Chondrocyte (in vitro differentiated cells): ENCODE measurements around the gene KLHDC1. TPM values are rescaled to one million over a fixed set of nuclear protein-coding genes. Genes with fewer than 3 reads are reported as not detected.
"Not testable (repeated sequence)": the region's sequence is repeated elsewhere in the genome, so short reads cannot be mapped to it uniquely, and the experiment has no call there.

Experiments used
- DNase-seq: peaks from one replicate; pipeline ENCODE4 v3.0.0; 2021; ENCODE audit warnings: mixed read lengths, low spot score
- H3K27ac Mint-ChIP-seq: one replicate; pipeline ENCODE4 v1.8.0; 2021; ENCODE audit warnings: mild to moderate bottlenecking, moderate library complexity, mixed read lengths; ENCODE audit not compliant: unreplicated experiment
- H3K27me3 Mint-ChIP-seq: 2 replicates; pipeline ENCODE4 v1.8.0; 2021; ENCODE audit warnings: low read depth, mixed read lengths
- H3K36me3 Mint-ChIP-seq: 2 replicates; pipeline ENCODE4 v1.8.0; 2021; ENCODE audit warnings: low read depth, mixed read lengths
- H3K4me1 Mint-ChIP-seq: 2 replicates; pipeline ENCODE4 v1.8.0; 2021; ENCODE audit warnings: low read depth, mild to moderate bottlenecking, mixed read lengths
- H3K4me3 Mint-ChIP-seq: one replicate; pipeline ENCODE4 v1.8.0; 2021; ENCODE audit warnings: mild to moderate bottlenecking, moderate library complexity, mixed read lengths; ENCODE audit not compliant: unreplicated experiment
- H3K9me3 Mint-ChIP-seq: 2 replicates; pipeline ENCODE4 v1.8.0; 2021; ENCODE audit warnings: low read depth, mixed read lengths
- total RNA-seq: library from RNA; stranded (reverse); gene quantifications from 3 replicates; pipeline ENCODE4 v1.2.1, GENCODE V29; 2021
- TF ChIP-seq, protein P1 (sequence below): fragments of 200-600 bp; sonication (generic); IDR thresholded peaks from 2 replicates; pipeline ENCODE4 v1.5.0; 2021; ENCODE audit warnings: antibody characterized with exemption, mild to moderate bottlenecking, moderate library complexity

Gene KLHDC1
- total RNA-seq, 1 donor from 2014 or later: 4.5 TPM

DNA sequence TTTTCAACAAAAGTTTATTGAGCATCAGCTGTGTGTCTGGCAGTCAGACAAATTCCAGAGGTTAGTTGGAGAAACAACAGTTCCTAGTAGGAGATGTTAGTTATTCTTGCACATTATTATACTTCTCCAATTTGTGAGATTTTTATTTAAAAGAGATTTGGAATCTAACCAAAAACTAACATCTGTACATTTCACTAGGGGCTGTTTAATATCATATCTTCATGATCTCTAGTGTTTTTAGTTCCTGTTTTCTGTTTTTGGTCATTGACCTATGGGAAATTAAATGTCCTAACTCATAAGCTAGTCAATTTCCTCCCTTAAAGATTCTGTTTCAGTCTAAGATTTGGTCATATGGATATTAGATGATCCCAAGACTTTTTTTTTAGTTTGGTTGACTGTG lies 40.9 kb downstream of the KLHDC1 start:
- no peaks in the 10 kb centered on the region for H3K27me3 Mint-ChIP-seq
- TF ChIP-seq, protein P1, sequence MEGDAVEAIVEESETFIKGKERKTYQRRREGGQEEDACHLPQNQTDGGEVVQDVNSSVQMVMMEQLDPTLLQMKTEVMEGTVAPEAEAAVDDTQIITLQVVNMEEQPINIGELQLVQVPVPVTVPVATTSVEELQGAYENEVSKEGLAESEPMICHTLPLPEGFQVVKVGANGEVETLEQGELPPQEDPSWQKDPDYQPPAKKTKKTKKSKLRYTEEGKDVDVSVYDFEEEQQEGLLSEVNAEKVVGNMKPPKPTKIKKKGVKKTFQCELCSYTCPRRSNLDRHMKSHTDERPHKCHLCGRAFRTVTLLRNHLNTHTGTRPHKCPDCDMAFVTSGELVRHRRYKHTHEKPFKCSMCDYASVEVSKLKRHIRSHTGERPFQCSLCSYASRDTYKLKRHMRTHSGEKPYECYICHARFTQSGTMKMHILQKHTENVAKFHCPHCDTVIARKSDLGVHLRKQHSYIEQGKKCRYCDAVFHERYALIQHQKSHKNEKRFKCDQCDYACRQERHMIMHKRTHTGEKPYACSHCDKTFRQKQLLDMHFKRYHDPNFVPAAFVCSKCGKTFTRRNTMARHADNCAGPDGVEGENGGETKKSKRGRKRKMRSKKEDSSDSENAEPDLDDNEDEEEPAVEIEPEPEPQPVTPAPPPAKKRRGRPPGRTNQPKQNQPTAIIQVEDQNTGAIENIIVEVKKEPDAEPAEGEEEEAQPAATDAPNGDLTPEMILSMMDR: no peak
- no peak overlapping the region for H3K4me3 Mint-ChIP-seq
- no peak overlapping the region for H3K27ac Mint-ChIP-seq
- no peaks in the 10 kb centered on the region for H3K9me3 Mint-ChIP-seq
- peaks cover 15% of the 10 kb centered on the region for H3K36me3 Mint-ChIP-seq
- DNase-seq: no peak
- H3K4me1 Mint-ChIP-seq: no peaks in the 10 kb centered on the region

DNA sequence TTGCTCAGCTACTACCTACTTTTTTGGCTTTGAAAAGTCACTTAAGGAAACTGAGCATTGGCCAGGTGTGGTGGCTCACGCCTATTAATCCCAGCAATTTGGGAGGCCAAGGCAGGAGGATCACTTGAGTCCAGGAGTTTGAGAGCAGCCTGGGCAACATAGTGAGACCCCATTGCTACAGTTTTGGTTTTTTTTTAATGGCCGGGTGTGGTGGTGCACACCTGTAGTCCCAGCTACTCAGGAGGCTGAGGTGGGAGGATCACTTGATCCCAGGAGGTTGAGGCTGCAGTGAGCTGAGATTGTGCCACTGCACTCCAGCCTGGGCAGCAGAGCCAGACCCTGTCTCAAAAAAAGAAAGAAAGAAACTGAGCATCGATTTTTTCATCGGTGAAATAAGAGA lies 42.7 kb downstream of the KLHDC1 start:
- DNase-seq, H3K4me3 Mint-ChIP-seq, H3K9me3 Mint-ChIP-seq, H3K4me1 Mint-ChIP-seq, H3K27me3 Mint-ChIP-seq, H3K27ac Mint-ChIP-seq: not testable (repeated sequence)
- peaks cover 13% of the 10 kb centered on the region for H3K36me3 Mint-ChIP-seq

DNA sequence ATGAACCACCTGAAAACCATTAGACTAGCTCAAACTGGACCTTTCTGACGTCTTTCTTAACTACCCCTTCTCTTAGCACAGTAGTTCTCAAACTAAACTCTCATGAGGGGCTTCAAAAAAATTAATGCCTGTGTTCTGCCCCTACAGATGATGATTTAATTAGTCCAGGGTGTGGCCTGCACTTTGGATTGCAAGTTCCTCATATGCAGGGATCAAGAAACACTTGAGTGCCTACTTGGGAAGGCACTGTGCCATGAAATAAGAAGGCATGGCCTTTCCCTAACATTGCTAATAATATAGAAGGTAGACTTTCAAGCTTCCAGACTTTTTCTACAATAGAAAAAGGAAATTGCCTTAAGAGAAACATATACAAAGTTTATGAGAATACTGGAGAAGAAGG lies 52.3 kb downstream of the KLHDC1 start:
- Mint-ChIP-seq H3K9me3 (no peaks in the 10 kb centered on the region), H3K4me1 (no peaks in the 10 kb centered on the region), H3K36me3 (peaks cover 30% of the 10 kb centered on the region), H3K27ac (no peak overlapping the region), H3K27me3 (no peaks in the 10 kb centered on the region), H3K4me3 (no peak overlapping the region)
- DNase-seq: no peak
- TF ChIP-seq, protein P1: no peak

DNA sequence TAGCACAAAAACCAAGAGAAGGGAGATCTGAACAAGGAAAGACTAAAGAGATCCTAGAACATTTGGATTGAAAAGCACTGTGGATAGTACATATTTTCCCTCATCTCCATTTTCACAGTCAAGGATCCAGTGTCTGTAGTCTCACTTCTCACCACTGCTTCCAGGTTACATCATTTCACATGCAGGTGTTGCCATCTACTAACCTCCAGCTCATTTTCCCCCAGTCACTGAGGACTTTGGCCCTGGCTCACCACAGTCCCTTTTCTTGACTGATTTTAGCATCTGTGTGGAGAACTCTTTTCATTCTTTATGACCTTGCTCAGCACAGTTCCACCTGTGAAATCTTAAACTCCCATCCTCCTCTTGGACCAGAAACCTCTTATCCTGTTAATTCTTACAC lies 53.6 kb downstream of the KLHDC1 start:
- H3K9me3 Mint-ChIP-seq, H3K27me3 Mint-ChIP-seq, DNase-seq, H3K4me3 Mint-ChIP-seq, H3K27ac Mint-ChIP-seq, H3K4me1 Mint-ChIP-seq: not testable (repeated sequence)
- H3K36me3 Mint-ChIP-seq: peaks cover 29% of the 10 kb centered on the region

DNA sequence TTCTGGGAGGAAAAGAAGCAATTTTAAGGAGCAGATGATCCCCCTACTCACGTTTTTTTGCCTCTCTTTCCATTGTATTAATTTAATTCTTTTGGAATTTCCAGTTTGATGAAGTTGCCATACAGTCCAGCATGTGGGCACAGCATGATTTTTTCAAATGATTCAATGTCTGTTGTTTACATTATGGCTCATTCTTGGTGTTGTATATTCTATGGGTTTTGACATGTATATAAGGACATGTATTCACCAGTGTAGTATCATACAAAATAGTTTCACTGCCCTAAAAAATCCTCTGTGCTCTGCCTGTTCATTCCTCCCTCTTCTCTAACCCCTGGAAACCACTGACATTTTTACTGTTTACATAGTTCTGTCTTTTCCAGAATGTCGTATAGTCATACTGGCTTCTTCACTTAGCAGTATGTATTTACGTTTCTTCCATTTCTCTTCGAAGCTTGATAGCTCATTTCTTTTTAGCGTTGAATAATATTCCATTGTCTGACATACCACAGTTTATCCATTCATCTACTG lies 61.7 kb downstream of the KLHDC1 start:
- DNase-seq: no peak
- Mint-ChIP-seq H3K27ac (no peak overlapping the region), H3K9me3 (no peaks in the 10 kb centered on the region), H3K36me3 (peaks cover 3% of the 10 kb centered on the region), H3K4me3 (no peak overlapping the region), H3K27me3 (no peaks in the 10 kb centered on the region), H3K4me1 (peaks cover 2% of the 10 kb centered on the region)
- TF ChIP-seq, protein P1: no peak

DNA sequence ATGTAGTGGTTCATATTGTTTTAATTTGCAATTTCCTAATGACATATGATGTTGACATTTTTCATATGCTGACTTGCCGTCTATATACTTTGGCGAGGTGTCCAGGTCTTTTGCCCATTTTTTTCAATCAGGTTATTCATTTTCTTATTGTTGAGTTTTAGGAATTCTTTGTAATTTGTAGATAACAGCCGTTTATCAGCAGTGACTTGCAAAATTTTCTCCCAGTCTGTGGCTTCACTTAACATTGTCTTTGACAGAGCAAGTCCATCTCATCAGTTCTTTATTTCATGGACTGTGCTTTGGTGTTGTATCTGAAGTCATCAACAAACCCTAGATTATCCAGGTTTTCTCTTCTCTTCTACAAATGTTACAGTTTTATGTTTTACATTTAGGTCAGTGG lies 62.5 kb downstream of the KLHDC1 start:
- Mint-ChIP-seq H3K4me3 (no peak overlapping the region), H3K36me3 (peaks cover 3% of the 10 kb centered on the region), H3K4me1 (peaks cover 2% of the 10 kb centered on the region), H3K9me3 (no peaks in the 10 kb centered on the region), H3K27ac (no peak overlapping the region), H3K27me3 (no peaks in the 10 kb centered on the region)
- no peak for DNase-seq
- TF ChIP-seq, protein P1: no peak
